Tongue (tissue), 2 donors: ENCODE data around the gene PCARE. TPM values are rescaled to one million over a fixed set of nuclear protein-coding genes. Genes with fewer than 3 reads are reported as not detected.

Experiments
- DNase-seq: peaks from one replicate; pipeline ENCODE4 v3.0.0-alpha.2; 2015
- total RNA-seq: library from RNA; depleted of rRNA; stranded (reverse); fragments of >200 nt; gene quantifications from one replicate; pipeline ENCODE4 v1.2.3, GENCODE V29; 2014

PCARE gene
- total RNA-seq, 1 donor from 2014 or later: 3.3 TPM

GRCh38 chr2:29035016-29035745, 39.1 kb downstream of the PCARE start:
- no peak for DNase-seq

GRCh38 chr2:29033656-29034055, 40.7 kb downstream of the PCARE start:
- DNase-seq: no peak

GRCh38 chr2:29033172-29033571, 41.2 kb downstream of the PCARE start:
- DNase-seq: no peak

- no peak for DNase-seq
Measured at GRCh38 chr2:29032189-29032588, 42.1 kb downstream of the PCARE start.

- no peak for DNase-seq
Measured at GRCh38 chr2:29031046-29031445, 43.3 kb downstream of the PCARE start.

- no peak for DNase-seq
Measured at GRCh38 chr2:29025711-29026110, 48.6 kb downstream of the PCARE start.

GRCh38 chr2:29024882-29025430, 49.4 kb downstream of the PCARE start:
- no peak for DNase-seq

GRCh38 chr2:29023188-29023587, 51.1 kb downstream of the PCARE start:
- no peak for DNase-seq

- no peak for DNase-seq
Measured at GRCh38 chr2:29022679-29023078, 51.6 kb downstream of the PCARE start.

- no peak for DNase-seq
Measured at GRCh38 chr2:29021886-29022285, 52.4 kb downstream of the PCARE start.

- DNase-seq: no peak
Measured at GRCh38 chr2:29017716-29018435, 56.4 kb downstream of the PCARE start.

GRCh38 chr2:29016504-29016903, 57.8 kb downstream of the PCARE start:
- no peak for DNase-seq

GRCh38 chr2:29015701-29016470, 58.4 kb downstream of the PCARE start:
- no peak for DNase-seq

- DNase-seq: peak; percentile 82
Measured at GRCh38 chr2:29014811-29015421, 59.4 kb downstream of the PCARE start.

GRCh38 chr2:29014331-29014730, 60.0 kb downstream of the PCARE start:
- DNase-seq: no peak

- DNase-seq: no peak
Measured at GRCh38 chr2:29013057-29013780, 61.1 kb downstream of the PCARE start.

GRCh38 chr2:29012211-29012681, 62.1 kb downstream of the PCARE start:
- DNase-seq: peak; percentile 82
